Measurements from ENCODE around the gene LMO4. TPM values are rescaled to one million over a fixed set of nuclear protein-coding genes. Genes with fewer than 3 reads are reported as not detected.
A peak's percentile ranks its signal among the peaks of the same experiment; 100 is the strongest.

LMO4 gene
- total RNA-seq, result 91.4 and 98.1 TPM in 2 replicates
- long read RNA-seq, partial matches to known transcripts, result 3 of 4 reads
- long read RNA-seq, other reads (novel, unspliced or antisense), result 0 of 4 reads

DNA sequence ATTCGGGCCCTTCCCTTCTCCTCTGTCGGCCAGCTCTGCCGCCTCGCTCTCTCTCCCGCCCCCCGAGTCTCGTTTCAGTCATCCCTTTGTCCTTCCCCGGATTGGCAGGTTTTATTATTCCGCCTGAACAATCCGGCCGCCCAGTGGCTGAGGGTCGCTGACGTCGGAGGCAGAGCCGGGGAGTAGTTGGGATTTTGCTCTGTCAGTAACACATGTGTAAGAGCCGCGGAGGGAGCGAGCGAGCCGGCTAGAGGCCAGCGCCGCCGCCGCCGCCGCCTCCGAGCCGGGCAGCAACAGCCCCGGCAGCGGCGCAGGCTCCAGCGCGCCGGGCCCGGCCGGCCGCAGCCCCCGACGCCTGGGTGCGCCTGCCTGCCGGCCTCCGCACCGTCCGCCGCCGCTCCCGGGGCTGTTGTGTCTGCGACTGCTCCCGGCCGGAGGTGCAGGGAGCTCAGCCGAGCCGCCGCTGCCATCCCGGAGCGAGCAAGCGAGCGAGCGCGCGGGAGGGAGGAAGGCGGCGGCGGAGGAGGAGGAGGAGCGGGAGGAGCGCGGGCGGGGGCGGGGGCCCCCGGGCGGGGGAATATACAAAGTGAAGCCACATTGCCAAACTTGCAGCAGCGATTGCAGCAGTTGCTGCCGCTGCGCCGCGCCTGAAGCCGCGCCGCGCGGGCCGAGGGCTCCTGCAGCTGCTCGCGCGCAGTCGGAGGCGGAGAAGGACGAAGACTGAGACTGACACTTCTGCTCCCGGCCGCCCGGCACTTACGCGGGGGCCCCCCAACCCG, at the start of gene LMO4:
Gene LMO4, plus strand, starts transcription at position 609 of the 779 bp plus-strand sequence. CDS start 3,136 bp downstream, outside the sequence.
- DNase-seq (ENCODE audit: low read depth, low spot score), result peak; percentile 86
- peaks cover 6% of the 10 kb centered on the region for H3K36me3 Mint-ChIP-seq (ENCODE audit: low read depth)
- peak within 1 kb of the TSS; percentile 97 for H3K27ac Mint-ChIP-seq (ENCODE audit: unreplicated experiment)
- TF ChIP-seq, protein P1, sequence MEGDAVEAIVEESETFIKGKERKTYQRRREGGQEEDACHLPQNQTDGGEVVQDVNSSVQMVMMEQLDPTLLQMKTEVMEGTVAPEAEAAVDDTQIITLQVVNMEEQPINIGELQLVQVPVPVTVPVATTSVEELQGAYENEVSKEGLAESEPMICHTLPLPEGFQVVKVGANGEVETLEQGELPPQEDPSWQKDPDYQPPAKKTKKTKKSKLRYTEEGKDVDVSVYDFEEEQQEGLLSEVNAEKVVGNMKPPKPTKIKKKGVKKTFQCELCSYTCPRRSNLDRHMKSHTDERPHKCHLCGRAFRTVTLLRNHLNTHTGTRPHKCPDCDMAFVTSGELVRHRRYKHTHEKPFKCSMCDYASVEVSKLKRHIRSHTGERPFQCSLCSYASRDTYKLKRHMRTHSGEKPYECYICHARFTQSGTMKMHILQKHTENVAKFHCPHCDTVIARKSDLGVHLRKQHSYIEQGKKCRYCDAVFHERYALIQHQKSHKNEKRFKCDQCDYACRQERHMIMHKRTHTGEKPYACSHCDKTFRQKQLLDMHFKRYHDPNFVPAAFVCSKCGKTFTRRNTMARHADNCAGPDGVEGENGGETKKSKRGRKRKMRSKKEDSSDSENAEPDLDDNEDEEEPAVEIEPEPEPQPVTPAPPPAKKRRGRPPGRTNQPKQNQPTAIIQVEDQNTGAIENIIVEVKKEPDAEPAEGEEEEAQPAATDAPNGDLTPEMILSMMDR (conservative IDR thresholded peaks at IDR 0.05), result peak; percentile 13
- H3K4me3 Mint-ChIP-seq, result peak within 1 kb of the TSS; percentile 97
- H3K27me3 Mint-ChIP-seq (ENCODE audit: low read depth), result no peaks in the 10 kb centered on the region
- peaks cover 43% of the 10 kb centered on the region for H3K4me1 Mint-ChIP-seq
- no peaks in the 10 kb centered on the region for H3K9me3 Mint-ChIP-seq

DNA sequence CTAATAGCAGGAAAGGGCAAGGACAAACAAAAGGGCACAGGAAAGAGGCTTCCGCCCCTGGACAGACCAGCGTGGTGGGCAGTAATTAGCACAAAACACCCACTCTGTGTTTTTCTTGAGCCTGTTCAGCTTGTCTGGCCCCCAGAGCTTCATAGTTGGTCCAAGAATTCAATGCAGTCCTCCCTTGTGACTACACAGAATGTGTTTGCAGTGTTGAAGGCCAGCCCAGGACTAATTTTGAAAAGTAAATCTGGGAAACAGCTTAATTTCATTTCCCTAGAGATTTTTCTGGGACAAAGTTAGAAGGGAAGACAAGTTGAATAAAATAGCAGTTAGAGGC, 49.2 kb upstream of the LMO4 start:
- peaks cover 53% of the 10 kb centered on the region for H3K4me1 Mint-ChIP-seq
- H3K27ac Mint-ChIP-seq (ENCODE audit: unreplicated experiment), result peak overlapping the region; percentile 73
- H3K27me3 Mint-ChIP-seq (ENCODE audit: low read depth), result no peaks in the 10 kb centered on the region
- TF ChIP-seq, protein P1 (conservative IDR thresholded peaks at IDR 0.05), result no peak
- H3K4me3 Mint-ChIP-seq, result no peak overlapping the region
- H3K9me3 Mint-ChIP-seq, result peaks cover 3% of the 10 kb centered on the region
- no peak for DNase-seq (ENCODE audit: low read depth, low spot score)
- H3K36me3 Mint-ChIP-seq (ENCODE audit: low read depth), result no peaks in the 10 kb centered on the region

- H3K27me3 Mint-ChIP-seq (ENCODE audit: low read depth), result no peaks in the 10 kb centered on the region
- DNase-seq (ENCODE audit: low read depth, low spot score), result no peak
- no peak overlapping the region for H3K4me3 Mint-ChIP-seq
- peaks cover 47% of the 10 kb centered on the region for H3K4me1 Mint-ChIP-seq
- TF ChIP-seq, protein P1 (conservative IDR thresholded peaks at IDR 0.05), result peak; percentile 29
- peaks cover 2% of the 10 kb centered on the region for H3K9me3 Mint-ChIP-seq
- H3K27ac Mint-ChIP-seq (ENCODE audit: unreplicated experiment), result no peak overlapping the region
- H3K36me3 Mint-ChIP-seq (ENCODE audit: low read depth), result no peaks in the 10 kb centered on the region
These were observed 48.6 kb upstream of the LMO4 start for GRCh38 chr1:87279966-87280535.

GRCh38 chr1:87284456-87285240, 44.0 kb upstream of the LMO4 start:
- no peaks in the 10 kb centered on the region for H3K27me3 Mint-ChIP-seq (ENCODE audit: low read depth)
- peaks cover 9% of the 10 kb centered on the region for H3K4me1 Mint-ChIP-seq
- TF ChIP-seq, protein P1 (conservative IDR thresholded peaks at IDR 0.05), result no peak
- no peak overlapping the region for H3K27ac Mint-ChIP-seq (ENCODE audit: unreplicated experiment)
- DNase-seq (ENCODE audit: low read depth, low spot score), result no peak
- H3K36me3 Mint-ChIP-seq (ENCODE audit: low read depth), result no peaks in the 10 kb centered on the region
- H3K9me3 Mint-ChIP-seq, result peaks cover 3% of the 10 kb centered on the region
- no peak overlapping the region for H3K4me3 Mint-ChIP-seq

DNA sequence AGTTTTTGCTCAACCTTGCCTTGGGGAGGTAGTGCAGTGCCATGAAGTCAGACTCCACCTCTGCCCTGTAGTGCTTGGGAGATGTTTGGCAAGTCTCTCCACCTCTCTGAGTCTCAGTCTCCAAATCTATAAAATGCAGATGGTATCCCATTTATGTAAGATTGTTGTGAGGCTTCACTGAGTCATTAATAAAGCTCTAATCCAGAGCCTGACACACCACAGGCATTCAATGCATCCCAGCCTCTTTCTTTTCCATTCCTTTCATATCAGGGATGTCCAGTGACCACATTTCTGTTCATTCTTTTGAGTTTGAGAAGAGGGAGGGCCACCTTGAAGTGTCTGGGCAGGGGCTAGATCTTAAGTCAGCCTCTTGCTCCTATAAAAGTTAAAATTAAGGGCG, 37.6 kb upstream of the LMO4 start:
- Mint-ChIP-seq H3K27me3 (ENCODE audit: low read depth) (no peaks in the 10 kb centered on the region), H3K27ac (ENCODE audit: unreplicated experiment) (no peak overlapping the region), H3K4me3 (no peak overlapping the region), H3K4me1 (peaks cover 33% of the 10 kb centered on the region), H3K9me3 (peaks cover 3% of the 10 kb centered on the region), H3K36me3 (ENCODE audit: low read depth) (no peaks in the 10 kb centered on the region)
- TF ChIP-seq, protein P1 (conservative IDR thresholded peaks at IDR 0.05), result no peak
- no peak for DNase-seq (ENCODE audit: low read depth, low spot score)
